ENCODE results near the gene PRIM1.

DNA sequence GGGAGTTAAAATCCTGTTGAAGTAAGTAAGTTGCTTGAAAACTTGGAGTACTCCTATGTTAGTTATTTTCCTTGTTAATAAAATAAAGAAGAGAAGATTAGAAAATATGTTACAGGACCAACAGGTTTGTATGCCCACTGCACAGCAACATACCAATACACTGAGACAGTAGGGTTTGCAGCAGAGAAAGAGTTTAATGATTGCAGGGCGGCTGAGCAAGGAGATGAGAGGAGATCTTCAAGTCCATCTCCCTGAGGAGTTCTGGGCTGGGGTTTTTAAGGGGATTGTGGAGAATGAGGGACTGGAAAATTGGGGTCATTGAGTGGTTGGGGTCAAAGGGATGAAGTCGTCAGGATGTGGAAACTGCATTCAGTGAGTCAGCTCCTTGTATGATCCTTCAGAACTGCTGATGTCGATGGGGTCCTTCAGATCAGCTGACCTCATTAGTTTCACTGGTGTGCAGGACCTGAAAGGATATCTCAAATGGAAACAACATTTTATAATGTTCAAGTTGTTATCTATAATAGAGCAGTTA, 6.7 kb upstream of the PRIM1 start:
- TF ChIP-seq ZNF426 (tag by site-specific recombination; IDR thresholded peaks at IDR 0.05) (no peak), YY1 (tag by site-specific recombination; IDR thresholded peaks at IDR 0.05) (no peak), ZNF423 (tag by site-specific recombination; IDR thresholded peaks at IDR 0.05) (no peak)
- TF ChIP-seq, protein P1, sequence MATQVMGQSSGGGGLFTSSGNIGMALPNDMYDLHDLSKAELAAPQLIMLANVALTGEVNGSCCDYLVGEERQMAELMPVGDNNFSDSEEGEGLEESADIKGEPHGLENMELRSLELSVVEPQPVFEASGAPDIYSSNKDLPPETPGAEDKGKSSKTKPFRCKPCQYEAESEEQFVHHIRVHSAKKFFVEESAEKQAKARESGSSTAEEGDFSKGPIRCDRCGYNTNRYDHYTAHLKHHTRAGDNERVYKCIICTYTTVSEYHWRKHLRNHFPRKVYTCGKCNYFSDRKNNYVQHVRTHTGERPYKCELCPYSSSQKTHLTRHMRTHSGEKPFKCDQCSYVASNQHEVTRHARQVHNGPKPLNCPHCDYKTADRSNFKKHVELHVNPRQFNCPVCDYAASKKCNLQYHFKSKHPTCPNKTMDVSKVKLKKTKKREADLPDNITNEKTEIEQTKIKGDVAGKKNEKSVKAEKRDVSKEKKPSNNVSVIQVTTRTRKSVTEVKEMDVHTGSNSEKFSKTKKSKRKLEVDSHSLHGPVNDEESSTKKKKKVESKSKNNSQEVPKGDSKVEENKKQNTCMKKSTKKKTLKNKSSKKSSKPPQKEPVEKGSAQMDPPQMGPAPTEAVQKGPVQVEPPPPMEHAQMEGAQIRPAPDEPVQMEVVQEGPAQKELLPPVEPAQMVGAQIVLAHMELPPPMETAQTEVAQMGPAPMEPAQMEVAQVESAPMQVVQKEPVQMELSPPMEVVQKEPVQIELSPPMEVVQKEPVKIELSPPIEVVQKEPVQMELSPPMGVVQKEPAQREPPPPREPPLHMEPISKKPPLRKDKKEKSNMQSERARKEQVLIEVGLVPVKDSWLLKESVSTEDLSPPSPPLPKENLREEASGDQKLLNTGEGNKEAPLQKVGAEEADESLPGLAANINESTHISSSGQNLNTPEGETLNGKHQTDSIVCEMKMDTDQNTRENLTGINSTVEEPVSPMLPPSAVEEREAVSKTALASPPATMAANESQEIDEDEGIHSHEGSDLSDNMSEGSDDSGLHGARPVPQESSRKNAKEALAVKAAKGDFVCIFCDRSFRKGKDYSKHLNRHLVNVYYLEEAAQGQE (tag by site-specific recombination; IDR thresholded peaks at IDR 0.05), result no peak
- TF ChIP-seq, protein P2, sequence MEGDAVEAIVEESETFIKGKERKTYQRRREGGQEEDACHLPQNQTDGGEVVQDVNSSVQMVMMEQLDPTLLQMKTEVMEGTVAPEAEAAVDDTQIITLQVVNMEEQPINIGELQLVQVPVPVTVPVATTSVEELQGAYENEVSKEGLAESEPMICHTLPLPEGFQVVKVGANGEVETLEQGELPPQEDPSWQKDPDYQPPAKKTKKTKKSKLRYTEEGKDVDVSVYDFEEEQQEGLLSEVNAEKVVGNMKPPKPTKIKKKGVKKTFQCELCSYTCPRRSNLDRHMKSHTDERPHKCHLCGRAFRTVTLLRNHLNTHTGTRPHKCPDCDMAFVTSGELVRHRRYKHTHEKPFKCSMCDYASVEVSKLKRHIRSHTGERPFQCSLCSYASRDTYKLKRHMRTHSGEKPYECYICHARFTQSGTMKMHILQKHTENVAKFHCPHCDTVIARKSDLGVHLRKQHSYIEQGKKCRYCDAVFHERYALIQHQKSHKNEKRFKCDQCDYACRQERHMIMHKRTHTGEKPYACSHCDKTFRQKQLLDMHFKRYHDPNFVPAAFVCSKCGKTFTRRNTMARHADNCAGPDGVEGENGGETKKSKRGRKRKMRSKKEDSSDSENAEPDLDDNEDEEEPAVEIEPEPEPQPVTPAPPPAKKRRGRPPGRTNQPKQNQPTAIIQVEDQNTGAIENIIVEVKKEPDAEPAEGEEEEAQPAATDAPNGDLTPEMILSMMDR (tag by site-specific recombination; IDR thresholded peaks at IDR 0.05), result no peak
